ENCODE results near the gene CRB2.

Gene CRB2

DNA sequence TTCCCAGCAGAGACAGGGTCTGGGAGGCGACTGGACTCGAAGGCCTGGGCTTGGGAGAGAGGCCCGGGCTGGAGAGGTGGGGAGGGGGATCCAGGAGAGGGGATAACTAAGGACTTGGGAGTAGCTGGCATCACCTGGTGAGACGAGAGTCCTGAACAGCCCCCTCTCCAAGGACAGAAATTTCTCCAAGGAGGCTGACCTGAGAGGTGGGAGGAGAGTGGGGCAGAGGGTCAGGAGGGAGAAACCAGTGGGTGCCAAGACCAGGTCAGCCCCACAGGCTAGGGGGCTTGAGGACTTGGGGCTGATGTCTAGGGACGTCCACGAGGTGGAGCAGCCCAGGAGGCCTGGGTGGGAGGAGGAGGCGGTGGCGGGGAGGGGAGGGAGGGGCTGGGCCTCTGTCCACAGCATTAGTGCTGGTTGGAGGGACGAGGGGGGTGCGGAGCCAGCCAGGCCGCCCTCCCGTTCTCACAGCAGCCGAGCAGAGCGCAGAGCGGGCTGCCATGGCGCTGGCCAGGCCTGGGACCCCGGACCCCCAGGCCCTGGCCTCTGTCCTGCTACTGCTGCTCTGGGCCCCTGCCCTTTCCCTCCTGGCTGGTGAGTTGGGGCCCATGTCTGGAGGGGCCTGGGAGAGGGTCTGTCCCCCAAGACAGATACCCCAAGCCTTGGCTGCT lies at the start of gene CRB2:
CRB2 (plus strand) TSS at position 437 of the 671 bp plus-strand sequence; CDS start at position 501, 64 bp downstream.
- TF ChIP-seq, protein P1, sequence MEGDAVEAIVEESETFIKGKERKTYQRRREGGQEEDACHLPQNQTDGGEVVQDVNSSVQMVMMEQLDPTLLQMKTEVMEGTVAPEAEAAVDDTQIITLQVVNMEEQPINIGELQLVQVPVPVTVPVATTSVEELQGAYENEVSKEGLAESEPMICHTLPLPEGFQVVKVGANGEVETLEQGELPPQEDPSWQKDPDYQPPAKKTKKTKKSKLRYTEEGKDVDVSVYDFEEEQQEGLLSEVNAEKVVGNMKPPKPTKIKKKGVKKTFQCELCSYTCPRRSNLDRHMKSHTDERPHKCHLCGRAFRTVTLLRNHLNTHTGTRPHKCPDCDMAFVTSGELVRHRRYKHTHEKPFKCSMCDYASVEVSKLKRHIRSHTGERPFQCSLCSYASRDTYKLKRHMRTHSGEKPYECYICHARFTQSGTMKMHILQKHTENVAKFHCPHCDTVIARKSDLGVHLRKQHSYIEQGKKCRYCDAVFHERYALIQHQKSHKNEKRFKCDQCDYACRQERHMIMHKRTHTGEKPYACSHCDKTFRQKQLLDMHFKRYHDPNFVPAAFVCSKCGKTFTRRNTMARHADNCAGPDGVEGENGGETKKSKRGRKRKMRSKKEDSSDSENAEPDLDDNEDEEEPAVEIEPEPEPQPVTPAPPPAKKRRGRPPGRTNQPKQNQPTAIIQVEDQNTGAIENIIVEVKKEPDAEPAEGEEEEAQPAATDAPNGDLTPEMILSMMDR (IDR thresholded peaks at IDR 0.05): no peak

DNA sequence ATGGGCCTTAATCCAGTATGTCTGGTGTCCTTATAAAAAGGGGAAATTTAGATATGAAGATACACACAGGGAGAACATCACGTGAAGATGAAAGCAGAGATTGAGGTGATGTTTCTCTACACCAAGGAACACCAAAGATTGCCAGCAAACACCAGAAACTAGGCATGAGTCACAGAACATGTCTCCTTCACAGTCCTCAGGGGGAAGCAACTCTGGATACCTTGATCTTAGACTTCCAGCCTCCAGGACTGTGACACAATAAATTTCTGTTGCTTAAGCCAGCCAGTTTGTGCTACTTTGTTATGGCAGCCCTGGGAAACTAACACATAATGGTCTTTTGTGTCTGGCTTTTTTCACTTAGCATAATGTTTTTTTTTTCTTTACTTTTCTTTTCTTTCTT lies 46.4 kb upstream of the CRB2 start:
- TF ChIP-seq, protein P1 (IDR thresholded peaks at IDR 0.05): no peak

DNA sequence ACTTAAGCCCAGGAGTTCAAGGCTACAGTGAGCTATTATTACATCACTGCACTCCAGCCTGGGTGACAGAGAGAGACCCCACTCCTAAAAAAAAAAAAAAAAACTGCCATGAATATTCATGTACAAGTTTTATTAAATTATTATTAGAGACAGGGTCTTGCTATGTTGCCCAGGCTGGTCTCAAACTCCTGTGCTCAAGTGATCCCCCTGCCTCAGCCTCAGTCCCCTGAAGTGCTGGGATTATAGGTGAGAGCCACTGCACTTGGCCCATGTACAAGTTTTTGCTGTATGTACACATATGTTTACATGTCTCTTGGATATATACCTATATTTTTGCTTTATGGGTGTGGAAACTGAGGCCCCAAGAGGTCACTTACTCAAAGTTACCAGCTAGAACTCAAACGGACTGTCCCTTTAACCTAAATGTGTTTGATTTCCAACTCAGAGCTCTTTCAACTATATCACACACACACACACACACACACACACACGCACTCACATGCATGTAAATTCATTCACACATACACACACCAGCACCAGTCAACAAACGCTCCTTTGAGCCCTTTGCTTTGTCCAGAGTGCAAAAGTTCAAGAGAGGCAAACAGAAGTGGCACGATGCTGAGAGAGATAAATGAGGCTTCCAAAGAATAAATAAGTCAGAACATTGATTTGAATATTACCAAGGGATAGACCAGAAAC lies 45.3 kb upstream of the CRB2 start:
- TF ChIP-seq, protein P1 (IDR thresholded peaks at IDR 0.05): no peak

DNA sequence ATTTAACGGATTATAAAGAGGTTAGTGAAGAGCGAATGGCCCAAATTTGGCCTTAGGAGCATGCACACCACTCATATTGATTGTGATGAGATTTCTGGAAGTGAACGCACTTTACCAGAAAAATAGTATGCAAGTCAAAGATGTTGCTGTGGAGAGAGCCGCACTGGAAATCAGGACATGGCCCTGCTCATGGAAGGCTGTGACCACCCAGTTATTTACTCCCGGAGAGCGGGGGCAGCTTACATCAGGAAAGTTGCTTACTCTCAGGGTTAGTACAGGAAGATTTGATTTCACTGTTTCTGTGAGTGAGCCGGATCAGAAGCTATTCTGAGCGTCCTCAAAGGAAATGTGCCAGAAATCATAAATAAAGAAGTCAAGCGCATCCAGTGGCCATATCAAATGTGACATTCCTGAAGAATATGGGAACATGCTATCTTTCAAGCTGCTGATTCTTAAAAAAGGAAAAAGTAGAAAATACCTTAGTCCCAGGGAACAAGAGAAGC lies 44.7 kb upstream of the CRB2 start:
- TF ChIP-seq, protein P1 (IDR thresholded peaks at IDR 0.05): no peak

DNA sequence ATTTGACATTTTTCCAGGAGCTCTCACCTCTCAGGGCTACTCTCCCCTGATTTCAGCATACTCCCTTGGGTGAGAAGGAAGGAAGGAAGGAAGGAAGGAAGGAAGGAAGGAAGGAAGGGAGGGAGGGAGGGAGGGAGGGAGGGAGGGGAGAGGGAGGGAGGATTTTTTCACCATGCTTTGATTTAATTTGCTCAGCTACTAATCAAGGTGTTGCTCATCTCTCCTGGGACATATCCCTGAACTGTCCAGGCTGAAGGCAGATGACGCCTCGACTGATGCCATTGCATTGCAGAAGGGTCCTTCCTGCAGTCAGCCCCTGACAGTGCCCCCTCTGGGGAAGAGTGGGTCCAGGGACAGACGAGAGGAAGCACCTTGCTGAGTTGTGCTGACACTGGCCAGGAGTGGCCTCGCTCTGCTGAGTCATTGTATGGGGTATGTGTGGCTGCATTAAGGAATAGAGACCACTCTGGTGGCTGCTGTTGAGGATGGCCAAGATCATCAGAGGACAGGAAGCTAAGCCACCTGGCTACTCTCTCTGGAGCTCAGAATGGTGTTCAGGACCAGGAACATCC lies 43.6 kb upstream of the CRB2 start:
- TF ChIP-seq, protein P1 (IDR thresholded peaks at IDR 0.05): no peak

DNA sequence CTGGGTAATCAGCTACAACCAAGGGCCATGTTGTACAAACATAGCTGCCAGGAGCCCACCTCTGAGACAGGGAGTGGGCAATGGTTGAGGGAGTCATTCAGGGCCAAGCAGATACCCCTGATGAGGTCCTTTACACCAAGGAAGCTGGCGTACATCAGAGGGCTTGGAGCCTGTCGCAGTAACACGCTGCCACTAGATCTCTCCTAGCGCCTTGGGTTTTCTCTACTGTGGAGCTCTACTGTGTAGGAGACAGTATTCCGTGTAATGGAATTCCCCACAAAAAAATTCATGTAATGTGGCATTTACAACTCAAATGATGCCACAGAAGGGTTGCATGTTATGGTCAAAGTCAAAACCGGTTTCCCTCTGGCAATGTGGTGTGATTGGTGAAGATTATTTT lies 41.4 kb upstream of the CRB2 start:
- TF ChIP-seq, protein P1 (IDR thresholded peaks at IDR 0.05): no peak

DNA sequence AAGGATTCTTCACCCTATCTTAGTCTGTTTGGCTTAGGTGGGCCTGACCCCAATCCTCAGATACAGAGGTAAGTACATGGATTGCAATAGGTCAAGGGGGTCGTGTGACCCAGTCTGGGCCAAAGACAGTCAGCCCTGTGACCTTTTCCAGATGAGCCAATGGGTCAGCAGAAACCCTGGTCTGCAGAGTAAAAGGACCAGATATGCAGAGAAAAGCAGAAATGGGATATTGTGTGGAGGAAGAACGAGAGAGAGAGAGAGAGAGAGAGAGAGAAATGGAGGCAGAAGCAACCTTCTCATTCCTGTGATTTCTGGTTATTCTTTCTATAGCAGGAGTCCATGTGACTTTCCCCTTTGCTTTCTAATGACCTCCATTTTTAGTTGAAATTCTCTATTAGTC lies 40.4 kb upstream of the CRB2 start:
- TF ChIP-seq, protein P1 (IDR thresholded peaks at IDR 0.05): no peak

All from LNCAP (cell line).